Adrenal gland (tissue), 12 donors: ENCODE data around the gene SRMS. TPM values are rescaled to one million over a fixed set of nuclear protein-coding genes. Genes with fewer than 3 reads are reported as not detected.

Experiments used
- DNase-seq, 7 donors: peaks; one replicate each; pipeline ENCODE4 v3.0.0-alpha.2; 2019 to 2020
- H3K27ac ChIP-seq, 5 donors: fragments of 200-600 bp; sonication (generic) in 4 of 5; 1 replicate in 3 of 5; 2 replicates in 2 of 5; pipeline versions ENCODE4 v1.5.1 to v1.8.0; 2016 to 2020; ENCODE audit warnings: mild to moderate bottlenecking in 1 of 5
- H3K27me3 ChIP-seq: fragments of 200-600 bp; 2 replicates; pipeline ENCODE4 v1.8.0; 2021
- H3K36me3 ChIP-seq, 2 donors: fragments of 200-600 bp; replicated peaks in 1 of 2; 1 replicate in 1 of 2; 2 replicates in 1 of 2; pipeline versions ENCODE4 v1.5.1 to v1.8.0; 2018 to 2022
- H3K4me1 ChIP-seq, 2 donors: fragments of 200-600 bp; replicated peaks in 1 of 2; 1 replicate in 1 of 2; 2 replicates in 1 of 2; pipeline versions ENCODE4 v1.5.1 to v1.8.0; 2018 to 2021
- H3K4me3 ChIP-seq, 4 donors: fragments of 200-600 bp; sonication (generic) in 3 of 4; one replicate each; pipeline ENCODE4 v1.5.1; 2016 to 2018
- H3K9me3 ChIP-seq, 3 donors: fragments of 200-600 bp; sonication (generic) in 1 of 3; replicated peaks in 1 of 3; 1 replicate in 2 of 3; 2 replicates in 1 of 3; pipeline versions ENCODE4 v1.5.1 to v1.8.0; 2016 to 2021
- CTCF ChIP-seq, 6 experiments: fragments of 450-650 bp in 4 of 6; fragments of 200-600 bp in 2 of 6; sonication (generic) in 1 of 6; IDR thresholded peaks; 1 replicate in 5 of 6; 2 replicates in 1 of 6; pipeline versions ENCODE4 v1.5.1 to v1.8.0; 2016 to 2021; ENCODE audit warnings: antibody characterized with exemption in 6 of 6, mild to moderate bottlenecking in 2 of 6, moderate library complexity in 1 of 6
- POLR2A ChIP-seq, 2 donors: fragments of 450-650 bp; IDR thresholded peaks; one replicate each; pipeline ENCODE4 v1.6.1; 2017; ENCODE audit warnings: antibody characterized with exemption in 2 of 2, mild to moderate bottlenecking in 2 of 2, moderate library complexity in 1 of 2
- WGBS, 4 donors: extraction: QIAGEN DNeasy Blood & Tissue Kit in 2 of 4; methylation state at CpG; one replicate each; pipeline versions ENCODE4 v1.1.5 to v1.1.7; 2013 to 2017; 5-methylcytosine and 5-hydroxymethylcytosine counted together
- intact Hi-C, 2 donors: fragments of 100-400 bp; cut with DNase I; formaldehyde crosslinking; loops; one replicate each; pipeline versions ENCODE4 v1.14.1 to v1.15.0; 2022 to 2023
- polyA plus RNA-seq, 3 donors: library from polyadenylated mRNA; stranded (reverse); fragments of 200-250 nt in 2 of 3; fragments of 350-450 nt in 1 of 3; fragmentation: Illumina TruSeq in 1 of 3; extraction: RNeasy Lipid Tissue Mini Kit (QIAGEN cat#74804) in 1 of 3; gene quantifications; one replicate each; pipeline ENCODE4 v1.2.3, GENCODE V29; 2013 to 2014
- total RNA-seq, 9 donors: library from RNA; depleted of rRNA in 4 of 9; stranded (reverse); fragments of >200 nt in 4 of 9; fragments of 120-200 nt in 1 of 9; fragmentation: NEBNext Ultra II Directional in 1 of 9; extraction: Animal tissue kit (Norgen Biotek cat#: 25700) in 1 of 9; gene quantifications; one replicate each; pipeline versions ENCODE4 v1.1.0 to v1.2.4, GENCODE V29; 2013 to 2023
- donor health status: healthy with polysubstance abuse.
- donor health status: Bipolar disorder and iron deficiency.
- donor health status: DM: yes; HTN: yes; CAD: no.
- donor health status: DM: no; HTN: no; CAD: no.
- donor health status: DM: no; HTN: no; CAD: no.
- donor health status: DM: yes; HTN: yes; CAD: no.

SRMS gene
- total and polyA plus RNA-seq, 12 donors = not detected

- WGBS, 4 donors = 66 to 100% (median 78%) methylated on average over 5 to 13 of the region's 13 CpGs
- intact Hi-C loops = no loop called here
- H3K4me3 ChIP-seq = no peak overlapping the region
- H3K27me3 ChIP-seq = no peaks in the 10 kb centered on the region
- H3K27ac ChIP-seq = no peak overlapping the region
- peaks cover 0 to 7% of the 10 kb centered on the region in 2 donors for H3K4me1 ChIP-seq
- H3K36me3 ChIP-seq = peaks cover 0 to 28% of the 10 kb centered on the region in 2 donors
- peak in 1 of 7 donors; percentile 54 for DNase-seq
- no peaks in the 10 kb centered on the region for H3K9me3 ChIP-seq
- TF ChIP-seq CTCF (IDR thresholded peaks at IDR 0.05) (no peak), POLR2A (IDR thresholded peaks at IDR 0.05) (no peak)
These were observed 45.1 kb upstream of the SRMS start for GRCh38 chr20:63592661-63593060.

GRCh38 chr20:63591786-63592355, 44.3 kb upstream of the SRMS start:
- Histone ChIP-seq H3K36me3 (peaks cover 0 to 26% of the 10 kb centered on the region in 2 donors), H3K4me3 (no peak overlapping the region), H3K27me3 (no peaks in the 10 kb centered on the region), H3K27ac (no peak overlapping the region), H3K9me3 (no peaks in the 10 kb centered on the region), H3K4me1 (peaks cover 0 to 7% of the 10 kb centered on the region in 2 donors)
- 95 to 97% (median 96%) methylated on average over 4 to 28 of the region's 28 CpGs for WGBS, 4 donors
- no peak for DNase-seq
- intact Hi-C loops = no loop called here
- TF ChIP-seq CTCF (IDR thresholded peaks at IDR 0.05) (no peak), POLR2A (IDR thresholded peaks at IDR 0.05) (no peak)

DNA sequence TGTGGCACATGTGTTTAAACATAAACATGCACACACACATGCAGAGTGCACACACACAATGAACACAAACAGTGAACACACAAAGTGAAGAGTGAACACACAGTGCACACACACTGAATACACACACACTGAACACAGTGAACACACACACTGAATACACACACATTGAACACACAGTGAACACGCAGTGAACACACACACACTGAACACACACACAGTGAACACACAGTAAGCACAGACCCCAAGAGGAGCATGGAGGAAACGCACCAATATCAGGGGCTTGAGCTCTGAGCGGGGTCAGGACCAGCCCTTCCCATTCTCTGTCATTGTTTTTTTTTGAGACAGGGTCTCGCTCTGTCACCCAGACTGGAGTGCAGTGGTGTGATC, 43.6 kb upstream of the SRMS start:
- intact Hi-C loops = no loop called here
- Histone ChIP-seq H3K27me3 (no peaks in the 10 kb centered on the region), H3K9me3 (no peaks in the 10 kb centered on the region), H3K4me1 (peaks cover 0 to 7% of the 10 kb centered on the region in 2 donors), H3K4me3 (no peak overlapping the region), H3K27ac (no peak overlapping the region), H3K36me3 (peaks cover 0 to 26% of the 10 kb centered on the region in 2 donors)
- WGBS, 4 donors = 91 to 98% (median 95%) methylated on average over 4 of the region's 4 CpGs
- no peak for DNase-seq
- no peak for TF ChIP-seq POLR2A (IDR thresholded peaks at IDR 0.05)
- TF ChIP-seq CTCF (IDR thresholded peaks at IDR 0.05) = no peak

- H3K27ac ChIP-seq = no peak overlapping the region
- no peaks in the 10 kb centered on the region for H3K27me3 ChIP-seq
- 90 to 94% (median 92%) methylated on average over 40 to 52 of the region's 52 CpGs for WGBS, 4 donors
- DNase-seq = no peak
- intact Hi-C loops = no loop called here
- TF ChIP-seq CTCF (IDR thresholded peaks at IDR 0.05) = no peak
- TF ChIP-seq POLR2A (IDR thresholded peaks at IDR 0.05) = no peak
- H3K4me3 ChIP-seq = no peak overlapping the region
- no peaks in the 10 kb centered on the region for H3K9me3 ChIP-seq
- peaks cover 0 to 7% of the 10 kb centered on the region in 2 donors for H3K4me1 ChIP-seq
- peaks cover 0 to 26% of the 10 kb centered on the region in 2 donors for H3K36me3 ChIP-seq
These were observed 42.9 kb upstream of the SRMS start for GRCh38 chr20:63590218-63591146.
